Activated CD4-positive, alpha-beta memory T cell treated with anti-CD3 and anti-CD28 coated beads for 36 hours (primary cell): ENCODE results near the gene SLC25A27. TPM values are rescaled to one million over a fixed set of nuclear protein-coding genes. Genes with fewer than 3 reads are reported as not detected.
"Not testable (repeated sequence)": the region's sequence is repeated elsewhere in the genome, so short reads cannot be mapped to it uniquely, and the experiment has no call there.

ENCODE experiments used
- CTCF ChIA-PET: fragments of 350-600 bp; sonication (Branson Sonifier 250); formaldehyde crosslinking; loops from one replicate; lab custom pipeline; 2021; ENCODE audit warnings: antibody characterized with exemption, inconsistent platforms; lab: Charles Lee
- POLR2A ChIA-PET: fragments of 350-600 bp; sonication (Branson Sonifier 250); formaldehyde crosslinking; loops from one replicate; lab custom pipeline; 2021; ENCODE audit warnings: antibody characterized with exemption; lab: Charles Lee
- DNase-seq: peaks from one replicate; pipeline ENCODE4 v3.0.0-alpha.2; 2020
- H3K27ac Mint-ChIP-seq: one replicate; pipeline ENCODE4 v1.8.0; 2021; ENCODE audit warnings: mixed read lengths
- H3K27me3 Mint-ChIP-seq: one replicate; pipeline ENCODE4 v1.8.0; 2021; ENCODE audit warnings: mixed read lengths
- H3K36me3 Mint-ChIP-seq: one replicate; pipeline ENCODE4 v1.8.0; 2021; ENCODE audit warnings: mixed read lengths
- H3K4me1 Mint-ChIP-seq: one replicate; pipeline ENCODE4 v1.8.0; 2021; ENCODE audit warnings: low read depth, mixed read lengths
- H3K4me3 Mint-ChIP-seq: one replicate; pipeline ENCODE4 v1.8.0; 2021; ENCODE audit warnings: mild to moderate bottlenecking, mixed read lengths
- H3K9me3 Mint-ChIP-seq: one replicate; pipeline ENCODE4 v1.8.0; 2021; ENCODE audit warnings: mixed read lengths
- intact Hi-C: fragments of 100-400 bp; cut with micrococcal nuclease; formaldehyde crosslinking; loops from one replicate; pipeline ENCODE4 v1.15.1; 2023
- total RNA-seq, 2 experiments: library from RNA; stranded (reverse); gene quantifications; one replicate each; pipeline ENCODE4 v1.2.3, GENCODE V29; 2021

The SLC25A27 gene
- total RNA-seq, 2 experiments from 2014 or later, result 0.53 to 0.78 TPM

GRCh38 chr6:46632053-46632452 lies 20.7 kb upstream of the SLC25A27 start:
- Mint-ChIP-seq H3K9me3 (no peaks in the 10 kb centered on the region), H3K27me3 (peaks cover 1% of the 10 kb centered on the region), H3K36me3 (no peaks in the 10 kb centered on the region), H3K4me1 (no peaks in the 10 kb centered on the region), H3K27ac (no peak overlapping the region), H3K4me3 (no peak overlapping the region)
- ChIA-PET POLR2A (no interaction called here), CTCF (interaction anchor here (0.6 kb wide), 1 partner anchor 18 kb away, joined by 3 read pairs; no protein-coding TSS in a partner anchor)
- DNase-seq, result no peak
- intact Hi-C loops, result no loop called here

GRCh38 chr6:46635462-46635861 lies 17.3 kb upstream of the SLC25A27 start:
- intact Hi-C loops, result no loop called here
- ChIA-PET CTCF (no interaction called here), POLR2A (no interaction called here)
- DNase-seq, result no peak
- no peaks in the 10 kb centered on the region for H3K9me3 Mint-ChIP-seq
- H3K27me3 Mint-ChIP-seq, result peaks cover 10% of the 10 kb centered on the region
- no peaks in the 10 kb centered on the region for H3K36me3 Mint-ChIP-seq
- no peak overlapping the region for H3K27ac Mint-ChIP-seq
- H3K4me1 Mint-ChIP-seq, result no peaks in the 10 kb centered on the region
- no peak overlapping the region for H3K4me3 Mint-ChIP-seq

- Mint-ChIP-seq H3K27ac (no peak overlapping the region), H3K9me3 (no peaks in the 10 kb centered on the region), H3K4me1 (no peaks in the 10 kb centered on the region), H3K4me3 (no peak overlapping the region), H3K36me3 (no peaks in the 10 kb centered on the region), H3K27me3 (peaks cover 10% of the 10 kb centered on the region)
- CTCF ChIA-PET, result no interaction called here
- DNase-seq, result no peak
- POLR2A ChIA-PET, result no interaction called here
- intact Hi-C loops, result no loop called here
These were observed 15.6 kb upstream of the SLC25A27 start for GRCh38 chr6:46637145-46637544.

- peaks cover 3% of the 10 kb centered on the region for H3K4me1 Mint-ChIP-seq
- no peak overlapping the region for H3K4me3 Mint-ChIP-seq
- no peak overlapping the region for H3K27ac Mint-ChIP-seq
- no peaks in the 10 kb centered on the region for H3K36me3 Mint-ChIP-seq
- ChIA-PET POLR2A (no interaction called here), CTCF (no interaction called here)
- H3K27me3 Mint-ChIP-seq, result peaks cover 13% of the 10 kb centered on the region
- H3K9me3 Mint-ChIP-seq, result no peaks in the 10 kb centered on the region
- intact Hi-C loops, result no loop called here
- no peak for DNase-seq
These were observed 14.8 kb upstream of the SLC25A27 start for GRCh38 chr6:46637933-46638332.

GRCh38 chr6:46638650-46639049 lies 14.1 kb upstream of the SLC25A27 start:
- Mint-ChIP-seq H3K27me3 (peaks cover 14% of the 10 kb centered on the region), H3K4me3 (no peak overlapping the region), H3K36me3 (no peaks in the 10 kb centered on the region), H3K27ac (no peak overlapping the region), H3K9me3 (no peaks in the 10 kb centered on the region), H3K4me1 (peaks cover 11% of the 10 kb centered on the region)
- ChIA-PET POLR2A (no interaction called here), CTCF (no interaction called here)
- intact Hi-C loops, result no loop called here
- no peak for DNase-seq

GRCh38 chr6:46642928-46643751 lies 9.6 kb upstream of the SLC25A27 start:
- Mint-ChIP-seq H3K4me1 (peaks cover 11% of the 10 kb centered on the region), H3K36me3 (no peaks in the 10 kb centered on the region), H3K4me3 (no peak overlapping the region), H3K9me3 (no peaks in the 10 kb centered on the region), H3K27ac (no peak overlapping the region), H3K27me3 (peaks cover 14% of the 10 kb centered on the region)
- intact Hi-C loops, result loop anchor here (1.0 kb wide), 3 partner anchors 9 to 719 kb away; partner anchors contain the start of genes CYP39A1 and SLC25A27
- ChIA-PET POLR2A (no interaction called here), CTCF (no interaction called here)
- no peak for DNase-seq

GRCh38 chr6:46645265-46645664 lies 7.5 kb upstream of the SLC25A27 start:
- ChIA-PET CTCF (no interaction called here), POLR2A (no interaction called here)
- peaks cover 11% of the 10 kb centered on the region for H3K4me1 Mint-ChIP-seq
- intact Hi-C loops, result no loop called here
- no peak overlapping the region for H3K4me3 Mint-ChIP-seq
- peaks cover 9% of the 10 kb centered on the region for H3K27me3 Mint-ChIP-seq
- H3K9me3 Mint-ChIP-seq, result no peaks in the 10 kb centered on the region
- no peak for DNase-seq
- no peaks in the 10 kb centered on the region for H3K36me3 Mint-ChIP-seq
- H3K27ac Mint-ChIP-seq, result no peak overlapping the region

GRCh38 chr6:46648108-46648507 lies 4.7 kb upstream of the SLC25A27 start:
- CTCF ChIA-PET, DNase-seq, POLR2A ChIA-PET, H3K36me3 Mint-ChIP-seq, H3K4me3 Mint-ChIP-seq, intact Hi-C loops, H3K9me3 Mint-ChIP-seq, H3K27ac Mint-ChIP-seq: not testable (repeated sequence)
- Mint-ChIP-seq H3K4me1 (peaks cover 14% of the 10 kb centered on the region), H3K27me3 (peaks cover 24% of the 10 kb centered on the region)

- H3K36me3 Mint-ChIP-seq, result no peaks in the 10 kb centered on the region
- ChIA-PET CTCF (no interaction called here), POLR2A (no interaction called here)
- no peak overlapping the region for H3K4me3 Mint-ChIP-seq
- peaks cover 32% of the 10 kb centered on the region for H3K27me3 Mint-ChIP-seq
- H3K4me1 Mint-ChIP-seq, result peaks cover 13% of the 10 kb centered on the region
- no peak for DNase-seq
- no peak overlapping the region for H3K27ac Mint-ChIP-seq
- H3K9me3 Mint-ChIP-seq, result no peaks in the 10 kb centered on the region
- intact Hi-C loops, result no loop called here
These were observed 3.8 kb upstream of the SLC25A27 start for GRCh38 chr6:46648869-46649492.

- Mint-ChIP-seq H3K4me3 (no peak overlapping the region), H3K27me3 (peaks cover 44% of the 10 kb centered on the region), H3K4me1 (peaks cover 13% of the 10 kb centered on the region), H3K27ac (no peak overlapping the region), H3K36me3 (no peaks in the 10 kb centered on the region), H3K9me3 (no peaks in the 10 kb centered on the region)
- POLR2A ChIA-PET, result no interaction called here
- no peak for DNase-seq
- intact Hi-C loops, result loop anchor here (5.0 kb wide), 1 partner anchor 826 kb away; the partner anchor contains the start of gene CD2AP
- CTCF ChIA-PET, result no interaction called here
These were observed 1.8 kb upstream of the SLC25A27 start for GRCh38 chr6:46651006-46651405.

- DNase-seq, result no peak
- H3K36me3 Mint-ChIP-seq, result no peaks in the 10 kb centered on the region
- H3K4me1 Mint-ChIP-seq, result peaks cover 13% of the 10 kb centered on the region
- CTCF ChIA-PET, result no interaction called here
- peak overlapping the region; percentile 76 for H3K4me3 Mint-ChIP-seq
- POLR2A ChIA-PET, result no interaction called here
- intact Hi-C loops, result loop anchor here (1.0 to 5.0 kb wide), 3 partner anchors 9 to 825 kb away; partner anchors contain the start of genes CD2AP and ENPP4
- H3K27me3 Mint-ChIP-seq, result peaks cover 44% of the 10 kb centered on the region
- no peaks in the 10 kb centered on the region for H3K9me3 Mint-ChIP-seq
- no peak overlapping the region for H3K27ac Mint-ChIP-seq
These were observed 959 bp upstream of the SLC25A27 start for GRCh38 chr6:46651816-46652215.

- CTCF ChIA-PET, result no interaction called here
- POLR2A ChIA-PET, result no interaction called here
- peak overlapping the region; percentile 76 for H3K4me3 Mint-ChIP-seq
- no peak for DNase-seq
- no peak overlapping the region for H3K27ac Mint-ChIP-seq
- H3K36me3 Mint-ChIP-seq, result no peaks in the 10 kb centered on the region
- intact Hi-C loops, result loop anchor here (1.0 to 5.0 kb wide), 3 partner anchors 9 to 825 kb away; partner anchors contain the start of genes CD2AP and ENPP4
- peaks cover 13% of the 10 kb centered on the region for H3K4me1 Mint-ChIP-seq
- no peaks in the 10 kb centered on the region for H3K9me3 Mint-ChIP-seq
- H3K27me3 Mint-ChIP-seq, result peaks cover 44% of the 10 kb centered on the region
These were observed 558 bp upstream of the SLC25A27 start for GRCh38 chr6:46652232-46652602.
